HG03135 (cell line): ENCODE data around the gene KCNT1.

Source experiments
- ATAC-seq: cut with Tn5 transposase; IDR thresholded peaks from one replicate; pipeline ENCODE4 v1.9.1; 2021; ENCODE audit warnings: mild to moderate bottlenecking, moderate library complexity; ENCODE audit not compliant: unreplicated experiment

Gene KCNT1

GRCh38 chr9:135794057-135794335, 92.0 kb downstream of the KCNT1 start:
- ATAC-seq = no peak

GRCh38 chr9:135794361-135794885, 92.4 kb downstream of the KCNT1 start:
- no peak for ATAC-seq

- no peak for ATAC-seq
These were observed 93.4 kb downstream of the KCNT1 start for GRCh38 chr9:135795391-135795790.

- ATAC-seq = no peak
These were observed 95.0 kb downstream of the KCNT1 start for GRCh38 chr9:135796784-135797485.

GRCh38 chr9:135797507-135798262, 95.7 kb downstream of the KCNT1 start:
- ATAC-seq = no peak

GRCh38 chr9:135798263-135798585, 96.2 kb downstream of the KCNT1 start:
- ATAC-seq = no peak

GRCh38 chr9:135799261-135799660, 97.3 kb downstream of the KCNT1 start:
- ATAC-seq = no peak

GRCh38 chr9:135801070-135801469, 99.1 kb downstream of the KCNT1 start:
- ATAC-seq = no peak

GRCh38 chr9:135802876-135803419, 101.0 kb downstream of the KCNT1 start:
- ATAC-seq = no peak

- no peak for ATAC-seq
These were observed 101.5 kb downstream of the KCNT1 start for GRCh38 chr9:135803441-135803840.

GRCh38 chr9:135804581-135805421, 102.8 kb downstream of the KCNT1 start:
- ATAC-seq = no peak

- ATAC-seq = no peak
These were observed 103.5 kb downstream of the KCNT1 start for GRCh38 chr9:135805422-135806022.

GRCh38 chr9:135809166-135809565, 107.2 kb downstream of the KCNT1 start:
- ATAC-seq = no peak

- no peak for ATAC-seq
These were observed 109.0 kb downstream of the KCNT1 start for GRCh38 chr9:135810806-135811575.

- ATAC-seq = no peak
These were observed 109.8 kb downstream of the KCNT1 start for GRCh38 chr9:135811801-135812200.

- ATAC-seq = no peak
These were observed 111.0 kb downstream of the KCNT1 start for GRCh38 chr9:135812961-135813360.

- ATAC-seq = no peak
These were observed 111.8 kb downstream of the KCNT1 start for GRCh38 chr9:135813671-135814290.

- ATAC-seq = no peak
These were observed 112.6 kb downstream of the KCNT1 start for GRCh38 chr9:135814421-135815095.

- no peak for ATAC-seq
These were observed 113.4 kb downstream of the KCNT1 start for GRCh38 chr9:135815413-135815812.
